GM21423 (cell line): Measurements from ENCODE around the gene SLC39A6.
"Not testable (repeated sequence)": the region's sequence is repeated elsewhere in the genome, so short reads cannot be mapped to it uniquely, and the experiment has no call there.

ENCODE experiments used
- ATAC-seq: cut with Tn5 transposase; IDR thresholded peaks from one replicate; pipeline ENCODE4 v1.9.1; 2021; ENCODE audit warnings: mild to moderate bottlenecking, moderate library complexity; ENCODE audit not compliant: unreplicated experiment

Gene SLC39A6

GRCh38 chr18:36139245-36139644 is 10.1 kb upstream of the SLC39A6 start:
- ATAC-seq, result no peak

DNA sequence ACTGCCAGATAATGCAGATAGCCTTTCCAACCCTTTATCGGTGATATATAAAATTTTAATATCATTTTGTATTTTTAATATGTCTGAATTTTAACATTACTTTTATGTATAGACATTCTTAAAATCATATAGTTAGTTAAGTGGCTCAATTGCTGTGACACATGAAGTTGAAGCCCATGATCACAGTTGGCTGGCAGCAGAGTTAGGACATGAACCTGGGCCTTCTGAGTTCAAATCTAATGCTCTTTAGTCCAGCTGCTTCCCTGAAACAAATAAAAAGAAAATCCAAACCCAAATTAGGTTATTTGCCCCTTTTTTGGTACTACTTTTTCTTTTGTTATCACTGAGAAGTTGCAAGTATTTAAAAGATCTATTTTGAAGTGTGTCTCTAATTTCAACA is 6.1 kb upstream of the SLC39A6 start:
- ATAC-seq, result no peak

GRCh38 chr18:36132756-36133155 is 3.6 kb upstream of the SLC39A6 start:
- no peak for ATAC-seq

DNA sequence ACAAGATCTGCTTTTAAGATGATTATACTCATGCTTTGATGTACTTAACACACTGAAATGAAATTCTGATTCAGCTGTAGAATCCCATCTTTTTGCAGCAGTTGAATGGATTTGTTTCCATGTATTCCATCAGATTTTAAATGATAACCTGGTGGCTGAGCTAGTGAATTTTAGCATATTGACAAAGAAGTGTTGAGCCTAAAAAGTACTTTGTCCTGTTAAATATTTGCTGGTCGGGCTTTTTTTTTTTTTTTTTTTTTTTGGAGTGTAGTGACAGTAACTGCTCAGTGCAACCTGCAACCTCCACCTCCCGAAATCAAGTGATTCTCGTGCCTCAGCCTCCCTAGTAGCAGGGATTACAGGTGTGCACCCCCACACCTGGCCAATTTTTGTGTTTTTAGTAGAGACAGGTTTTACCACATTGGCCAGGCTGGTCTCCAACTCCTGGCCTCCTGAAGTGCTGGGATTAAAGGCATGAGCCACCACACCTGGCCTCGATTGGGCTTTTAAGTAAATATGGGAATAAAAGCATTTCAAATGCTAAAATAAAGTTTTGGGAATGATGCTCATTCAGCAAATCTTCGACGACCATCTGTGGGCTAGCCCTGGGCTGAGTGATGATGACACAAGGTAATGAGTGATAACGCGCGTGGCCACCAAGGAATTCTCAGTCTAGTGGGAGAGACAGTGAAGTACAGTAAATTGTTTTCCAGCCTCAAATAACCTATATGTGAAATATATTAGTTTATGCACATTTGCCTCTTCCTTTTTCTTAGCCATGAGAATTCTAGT is 2.7 kb upstream of the SLC39A6 start:
- no peak for ATAC-seq

DNA sequence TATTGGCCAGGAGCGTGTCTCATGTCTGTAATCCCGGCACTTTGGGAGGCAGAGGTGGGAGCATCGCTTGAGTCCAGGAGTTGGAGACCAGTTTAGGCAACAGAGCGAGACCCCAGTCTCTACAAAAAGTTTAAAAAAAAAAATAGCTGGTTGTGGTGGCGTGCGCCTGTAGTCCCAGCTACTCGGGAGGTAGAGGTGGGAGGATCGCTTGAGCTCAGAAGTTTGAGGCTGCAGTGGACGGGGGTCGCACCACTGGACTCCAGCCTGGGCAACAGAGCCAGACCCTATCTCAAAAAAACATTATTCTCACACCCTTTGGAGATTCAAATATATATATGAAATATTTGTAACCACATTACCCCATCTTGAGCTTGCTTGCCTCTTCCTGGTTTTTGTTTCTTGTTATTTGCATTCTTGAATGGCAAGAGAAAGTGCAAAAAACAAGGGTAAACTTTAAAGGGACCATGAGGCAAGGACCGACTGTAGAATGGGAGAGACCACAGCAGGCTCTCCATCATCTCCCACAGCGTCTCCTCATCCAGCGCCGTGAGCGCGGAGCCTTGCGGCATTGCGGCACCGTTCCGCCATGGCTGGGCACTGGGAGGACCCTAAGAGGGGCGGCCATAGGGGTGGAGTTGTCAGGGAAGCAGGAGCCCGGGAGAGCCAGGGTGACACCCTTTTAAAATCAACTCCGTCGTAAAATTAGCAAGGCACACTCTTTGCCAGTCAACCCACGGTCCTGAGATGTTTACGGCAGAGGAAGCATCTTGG is 1.9 kb upstream of the SLC39A6 start:
- ATAC-seq, result no peak

GRCh38 chr18:36130039-36130831 is 1.1 kb upstream of the SLC39A6 start:
- ATAC-seq, result peak; percentile 13

DNA sequence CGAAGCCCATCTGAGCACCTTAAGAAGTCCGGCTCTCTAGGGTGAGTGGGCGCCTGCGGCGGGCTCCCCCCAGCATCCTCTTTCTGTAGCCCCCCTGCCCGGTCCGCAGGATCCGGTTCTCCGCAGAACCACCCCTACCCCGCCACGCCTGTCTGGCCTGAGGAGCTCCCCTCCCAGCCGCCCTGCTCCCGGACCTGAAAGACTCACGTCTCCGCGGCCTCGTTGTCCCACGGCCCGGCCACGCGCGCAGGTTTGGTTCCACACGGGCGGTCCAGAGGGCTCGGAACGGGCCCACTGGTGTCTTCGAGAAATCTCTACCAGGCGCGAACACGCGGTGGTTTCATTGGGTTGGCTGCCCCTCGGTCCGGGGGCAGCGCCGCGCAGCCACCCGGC is 237 bp downstream of the SLC39A6 start:
- peak; percentile 12 for ATAC-seq

DNA sequence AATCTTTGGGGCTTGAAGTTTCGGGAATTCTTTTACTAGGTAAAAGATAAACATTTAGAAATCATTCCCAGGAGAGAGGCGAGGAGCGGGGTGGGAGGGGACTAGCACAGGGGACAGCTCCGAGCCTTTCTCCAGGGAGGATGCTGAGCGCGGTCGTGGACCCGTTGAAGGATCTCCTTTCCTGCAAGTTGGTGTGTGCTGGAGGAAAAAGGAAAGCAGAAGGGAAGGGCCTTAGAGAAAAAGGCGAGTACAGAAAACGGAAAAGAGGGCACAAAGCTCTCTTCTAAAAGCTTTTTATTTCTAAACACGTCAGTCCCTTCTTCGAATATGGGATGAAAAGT is 640 bp downstream of the SLC39A6 start:
- ATAC-seq, result no peak

- ATAC-seq, result no peak
Observed at GRCh38 chr18:36127836-36128529, 1.2 kb downstream of the SLC39A6 start.

DNA sequence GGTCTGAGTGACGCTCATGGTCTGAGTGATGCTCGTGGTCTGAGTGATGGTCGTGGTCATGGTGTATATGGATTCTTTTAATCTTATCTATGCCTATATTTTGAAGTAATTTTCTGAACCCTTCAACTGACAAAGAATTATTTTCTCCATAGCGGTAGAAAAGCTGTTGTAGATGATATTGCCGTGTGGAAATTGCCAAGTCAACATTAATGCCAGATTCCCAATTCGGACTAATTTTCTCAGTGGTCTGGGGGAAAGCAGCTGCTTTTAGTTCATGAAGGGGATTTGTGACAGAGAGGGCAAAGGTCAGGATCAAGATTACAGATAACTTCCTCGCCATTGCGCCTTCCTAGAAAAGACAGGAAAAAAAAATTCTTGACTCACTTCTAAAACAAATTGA is 2.5 kb downstream of the SLC39A6 start:
- ATAC-seq, result no peak

DNA sequence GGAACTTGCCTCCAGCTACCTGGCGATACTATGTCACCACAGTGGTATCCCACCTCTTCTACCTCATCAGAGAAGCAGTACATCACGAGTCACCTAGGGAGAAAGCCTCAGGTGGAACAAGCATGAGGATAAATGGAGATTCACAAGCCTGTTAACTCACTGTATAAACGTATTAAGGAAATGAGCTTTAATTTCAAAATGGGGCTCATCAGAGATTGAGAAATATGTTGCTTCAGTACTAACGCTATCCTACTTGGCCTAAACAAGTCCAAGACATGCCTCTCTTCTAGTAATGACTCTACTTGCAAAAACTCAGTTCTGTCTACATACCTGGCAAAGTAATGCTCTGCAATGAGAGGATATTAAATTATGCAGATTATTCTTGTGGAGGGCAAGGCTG is 4.3 kb downstream of the SLC39A6 start:
- no peak for ATAC-seq

- ATAC-seq, result no peak
Observed at GRCh38 chr18:36120297-36120696, 8.8 kb downstream of the SLC39A6 start.

- ATAC-seq, result not testable (repeated sequence)
Observed at GRCh38 chr18:36116771-36117170, 12.4 kb downstream of the SLC39A6 start.

DNA sequence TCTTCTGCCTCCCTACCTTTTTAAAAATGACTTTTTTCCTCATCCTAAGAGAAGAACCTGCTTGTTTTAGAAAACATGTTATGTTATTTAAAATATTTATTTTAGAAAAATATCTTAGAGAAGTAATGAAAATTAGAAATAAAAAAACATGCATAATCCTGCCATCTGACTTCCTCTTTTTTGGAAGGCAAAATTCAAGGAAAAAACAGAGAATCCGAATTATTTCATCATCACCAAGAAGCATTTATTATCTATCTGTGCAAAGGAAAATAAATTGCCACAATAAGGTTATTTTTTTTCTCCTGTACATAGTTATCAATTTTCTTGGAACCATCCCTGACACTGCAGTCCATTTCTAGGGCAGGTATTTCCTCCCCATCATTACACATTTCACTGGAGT is 14.4 kb downstream of the SLC39A6 start:
- ATAC-seq, result no peak

- ATAC-seq, result no peak
Observed at GRCh38 chr18:36114251-36114650, 14.9 kb downstream of the SLC39A6 start.

GRCh38 chr18:36112302-36112701 is 16.8 kb downstream of the SLC39A6 start:
- no peak for ATAC-seq

DNA sequence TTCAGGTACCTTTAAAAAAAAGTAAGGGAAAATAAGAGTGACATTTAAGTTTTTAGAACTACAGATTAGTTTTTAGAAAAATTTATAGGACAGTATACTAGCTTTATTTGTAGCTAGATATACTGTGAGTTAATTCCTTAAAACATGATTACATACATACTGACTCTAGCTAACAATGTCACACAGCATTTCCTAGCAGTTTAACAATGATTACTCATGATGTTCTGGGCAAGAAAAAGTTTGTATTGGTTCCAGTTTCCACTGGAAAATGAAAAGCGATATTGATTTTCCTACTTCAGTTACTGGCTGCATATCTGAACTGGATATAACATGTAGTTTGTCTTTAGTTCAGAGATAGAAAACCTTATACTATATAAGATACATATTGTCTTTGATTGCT is 19.4 kb downstream of the SLC39A6 start:
- ATAC-seq, result no peak

DNA sequence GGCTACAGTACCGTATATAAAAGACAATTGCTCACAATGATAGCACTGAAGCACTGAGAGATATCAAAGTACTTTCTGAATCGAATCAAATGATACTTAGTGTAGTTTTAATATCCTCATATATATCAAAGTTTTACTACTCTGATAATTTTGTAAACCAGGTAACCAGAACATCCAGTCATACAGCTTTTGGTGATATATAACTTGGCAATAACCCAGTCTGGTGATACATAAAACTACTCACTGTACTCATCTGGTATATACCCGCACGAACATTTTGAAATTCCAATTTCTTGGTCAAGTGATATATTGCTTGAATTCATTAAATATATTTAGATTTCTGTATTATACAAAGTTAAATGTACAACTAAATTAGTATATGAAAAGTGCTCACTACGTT is 20.5 kb downstream of the SLC39A6 start:
- ATAC-seq, result no peak

DNA sequence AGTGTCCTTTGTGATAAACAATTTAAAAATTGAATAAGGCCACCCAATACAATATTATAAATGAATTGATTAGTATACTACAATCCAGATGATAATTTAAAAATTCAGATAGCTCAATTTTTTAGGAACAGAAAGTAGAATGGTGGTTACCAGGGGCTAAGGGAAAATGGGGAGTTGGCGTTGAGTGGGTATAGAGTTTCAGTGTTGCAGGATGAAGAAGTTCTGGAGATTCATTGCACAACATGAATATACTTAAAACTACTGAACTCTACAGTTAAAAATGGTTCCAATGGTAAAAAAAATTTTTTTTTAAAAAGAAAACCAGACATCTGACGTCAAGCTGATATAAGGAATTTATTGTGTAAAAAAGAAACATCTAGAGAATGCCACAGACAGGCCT is 20.9 kb downstream of the SLC39A6 start:
- ATAC-seq, result no peak

- ATAC-seq, result no peak
Observed at GRCh38 chr18:36107477-36107876, 21.7 kb downstream of the SLC39A6 start.

- no peak for ATAC-seq
Observed at GRCh38 chr18:36104749-36105148, 24.4 kb downstream of the SLC39A6 start.
